Fibroblast of villous mesenchyme (primary cell): ENCODE results near the gene HECW1. TPM values are rescaled to one million over a fixed set of nuclear protein-coding genes. Genes with fewer than 3 reads are reported as not detected.
A peak's percentile ranks its signal among the peaks of the same experiment; 100 is the strongest.
"Not testable (repeated sequence)": the region's sequence is repeated elsewhere in the genome, so short reads cannot be mapped to it uniquely, and the experiment has no call there.

Experiments used
- DNase-seq: peaks from one replicate; pipeline ENCODE4 v3.0.0-alpha.2; 2010; ENCODE audit warnings: low read depth
- H3K4me3 ChIP-seq: 2 replicates; pipeline ENCODE4 v1.5.1; 2011; ENCODE audit warnings: low read depth, mild to moderate bottlenecking, low read length
- total RNA-seq: library from RNA; depleted of rRNA; stranded (reverse); fragments of >200 nt; gene quantifications from 2 replicates; pipeline ENCODE4 v1.2.3, GENCODE V29; 2012
- TF ChIP-seq, protein P1 (sequence below): IDR thresholded peaks from 2 replicates; pipeline ENCODE4 v1.5.1; 2012; ENCODE audit warnings: low read depth, mild to moderate bottlenecking, low read length; ENCODE audit not compliant: insufficient read depth

Gene HECW1
- total RNA-seq, 1 donor, result 1.7 TPM

DNA sequence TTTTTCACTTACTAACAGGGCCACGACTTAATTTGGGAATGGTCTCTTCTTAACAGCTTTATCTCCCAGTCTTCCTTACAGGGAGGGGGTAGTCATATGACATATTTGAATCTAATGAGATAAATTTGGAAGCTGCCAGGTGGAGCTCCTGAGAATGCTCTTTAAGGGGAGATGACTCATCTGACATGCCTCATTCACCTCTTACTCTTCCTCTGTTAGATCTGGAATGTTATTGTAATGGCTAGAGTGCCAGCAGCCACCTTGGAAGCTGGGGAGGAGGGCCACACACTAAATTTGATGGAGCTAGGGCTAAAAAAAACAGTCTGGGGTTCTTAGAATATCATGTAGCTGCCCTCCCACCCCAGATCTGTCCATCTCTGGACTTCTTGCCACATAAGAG is 22.7 kb downstream of the HECW1 start:
- TF ChIP-seq, protein P1, sequence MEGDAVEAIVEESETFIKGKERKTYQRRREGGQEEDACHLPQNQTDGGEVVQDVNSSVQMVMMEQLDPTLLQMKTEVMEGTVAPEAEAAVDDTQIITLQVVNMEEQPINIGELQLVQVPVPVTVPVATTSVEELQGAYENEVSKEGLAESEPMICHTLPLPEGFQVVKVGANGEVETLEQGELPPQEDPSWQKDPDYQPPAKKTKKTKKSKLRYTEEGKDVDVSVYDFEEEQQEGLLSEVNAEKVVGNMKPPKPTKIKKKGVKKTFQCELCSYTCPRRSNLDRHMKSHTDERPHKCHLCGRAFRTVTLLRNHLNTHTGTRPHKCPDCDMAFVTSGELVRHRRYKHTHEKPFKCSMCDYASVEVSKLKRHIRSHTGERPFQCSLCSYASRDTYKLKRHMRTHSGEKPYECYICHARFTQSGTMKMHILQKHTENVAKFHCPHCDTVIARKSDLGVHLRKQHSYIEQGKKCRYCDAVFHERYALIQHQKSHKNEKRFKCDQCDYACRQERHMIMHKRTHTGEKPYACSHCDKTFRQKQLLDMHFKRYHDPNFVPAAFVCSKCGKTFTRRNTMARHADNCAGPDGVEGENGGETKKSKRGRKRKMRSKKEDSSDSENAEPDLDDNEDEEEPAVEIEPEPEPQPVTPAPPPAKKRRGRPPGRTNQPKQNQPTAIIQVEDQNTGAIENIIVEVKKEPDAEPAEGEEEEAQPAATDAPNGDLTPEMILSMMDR, result no peak
- DNase-seq, result no peak
- H3K4me3 ChIP-seq, result no peak overlapping the region

DNA sequence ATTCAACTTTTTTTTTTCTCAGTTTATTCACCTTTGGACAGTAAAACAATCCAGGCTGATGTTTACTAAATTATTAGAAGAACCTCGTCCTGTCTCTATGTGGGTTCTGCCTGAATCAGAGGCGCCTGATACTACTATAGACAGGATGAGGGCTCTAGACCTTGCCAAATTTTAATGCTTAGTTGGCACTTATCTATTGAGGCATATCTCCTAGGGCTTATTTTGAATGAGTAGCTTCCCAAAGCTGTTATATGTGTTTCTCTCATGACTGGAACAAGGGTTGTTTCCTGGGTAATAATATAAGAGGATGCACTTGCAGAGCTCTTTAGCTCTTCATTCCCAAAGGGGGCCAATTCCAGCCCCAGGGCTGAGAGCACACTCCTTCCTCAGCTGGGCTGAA is 23.6 kb downstream of the HECW1 start:
- no peak overlapping the region for H3K4me3 ChIP-seq
- DNase-seq, result no peak
- TF ChIP-seq, protein P1, result no peak

DNA sequence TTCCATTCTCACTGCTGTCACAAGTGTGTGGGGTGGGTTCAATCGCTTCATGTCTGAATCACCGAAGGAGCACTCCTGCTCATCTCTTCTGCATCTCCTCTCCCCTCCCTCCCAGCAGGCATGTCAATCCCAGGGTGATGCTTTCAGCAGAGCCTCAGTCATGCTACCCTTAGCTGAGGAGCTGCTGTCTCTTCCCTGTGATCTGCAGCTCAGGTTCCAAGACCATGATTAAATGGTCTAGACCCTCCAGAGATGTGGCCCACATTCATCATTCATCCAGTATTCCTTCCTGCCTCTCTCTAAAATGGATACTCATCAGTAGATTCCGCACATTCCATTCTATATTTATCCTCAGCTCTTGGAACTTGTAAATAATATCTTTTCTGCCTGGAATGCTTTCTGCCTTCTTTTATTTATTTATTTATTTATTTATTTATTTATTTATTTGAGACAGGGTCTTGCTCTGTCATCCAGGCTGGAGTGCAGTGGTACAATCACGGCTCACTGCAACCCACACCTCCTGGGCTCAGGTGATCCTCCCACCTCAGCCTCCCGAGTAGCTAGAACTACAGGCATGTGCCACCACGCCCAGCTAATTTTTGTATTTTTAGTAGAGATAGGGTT is 24.8 kb downstream of the HECW1 start:
- DNase-seq, H3K4me3 ChIP-seq: not testable (repeated sequence)

DNA sequence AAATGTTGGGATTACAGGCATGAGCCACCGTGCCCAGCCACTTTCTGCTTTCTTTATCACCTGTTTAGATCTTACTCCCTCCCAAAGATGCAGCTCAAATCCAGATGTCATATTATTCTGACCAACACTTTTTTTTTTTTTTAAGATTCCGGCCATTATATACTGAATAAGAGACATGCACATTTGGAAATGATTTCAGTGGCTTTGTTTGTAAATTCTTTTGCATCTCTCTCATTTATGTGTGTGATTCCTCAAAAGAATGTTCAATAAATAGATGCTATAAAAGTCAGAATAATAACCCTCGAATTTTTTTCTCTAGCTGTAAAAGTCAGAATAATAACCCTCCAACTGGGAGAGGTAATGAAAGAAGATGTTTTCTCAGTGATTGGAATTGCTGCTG is 25.4 kb downstream of the HECW1 start:
- H3K4me3 ChIP-seq, result no peak overlapping the region
- TF ChIP-seq, protein P1, result no peak
- DNase-seq, result peak; percentile 67

DNA sequence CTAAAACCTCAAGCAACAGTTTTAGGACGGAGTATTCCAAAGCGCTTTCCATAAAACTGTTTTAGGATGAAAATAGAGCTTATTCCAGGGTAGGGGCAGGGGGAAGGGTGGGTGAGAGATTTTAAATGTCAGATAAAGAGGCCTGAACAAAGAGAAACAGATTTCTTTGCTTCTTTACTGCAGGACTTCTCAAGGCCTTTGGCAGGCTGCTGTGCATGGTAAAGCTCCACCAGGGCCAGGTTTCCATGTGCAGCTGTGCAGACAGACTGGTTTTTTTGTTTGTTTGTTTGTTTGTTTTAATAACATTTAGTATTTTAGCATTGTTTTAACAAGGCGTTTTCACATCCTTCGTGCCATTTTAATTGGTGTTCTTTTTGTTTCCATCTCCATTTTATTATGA is 26.3 kb downstream of the HECW1 start:
- no peak overlapping the region for H3K4me3 ChIP-seq
- TF ChIP-seq, protein P1, result no peak
- DNase-seq, result no peak

DNA sequence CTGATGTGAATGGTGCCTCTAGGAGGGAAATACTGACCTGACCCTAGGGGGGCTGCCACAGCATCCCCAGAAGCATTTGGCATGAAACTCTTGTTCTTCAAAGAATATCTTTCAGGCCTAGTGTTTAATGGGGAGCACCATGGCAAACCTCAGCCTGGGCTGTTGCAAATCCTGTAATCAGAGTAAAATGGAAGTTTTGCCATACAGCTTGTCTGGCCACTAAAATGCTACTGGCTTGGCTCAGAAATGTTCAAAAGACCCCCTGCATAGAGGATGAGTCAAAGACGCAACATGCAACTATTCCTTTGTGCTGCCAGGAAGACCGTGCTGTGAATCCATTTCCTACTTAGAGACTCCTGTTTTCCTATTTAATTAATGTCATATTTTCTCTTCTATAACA is 26.7 kb downstream of the HECW1 start:
- H3K4me3 ChIP-seq, result no peak overlapping the region
- TF ChIP-seq, protein P1, result no peak
- DNase-seq, result no peak

DNA sequence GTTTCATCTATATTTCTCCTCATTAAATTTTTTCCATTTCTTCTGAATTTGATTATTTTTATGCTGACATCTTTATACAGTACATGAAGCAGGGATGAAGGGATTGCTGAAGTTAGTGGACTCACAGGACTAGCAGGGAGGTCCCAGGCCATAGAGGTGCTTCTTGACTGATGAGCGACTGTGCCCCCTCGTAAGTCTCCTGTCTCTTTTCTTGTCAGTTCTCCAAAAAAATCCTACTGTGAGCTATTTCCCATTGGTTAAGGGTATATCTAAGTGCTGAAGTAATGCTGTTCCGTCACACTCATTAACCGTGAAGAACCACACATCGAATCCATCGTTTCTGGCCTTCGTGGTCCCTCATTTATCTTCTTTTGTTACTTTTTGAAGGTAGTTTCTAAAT is 27.7 kb downstream of the HECW1 start:
- no peak overlapping the region for H3K4me3 ChIP-seq
- TF ChIP-seq, protein P1, result no peak
- DNase-seq, result no peak

DNA sequence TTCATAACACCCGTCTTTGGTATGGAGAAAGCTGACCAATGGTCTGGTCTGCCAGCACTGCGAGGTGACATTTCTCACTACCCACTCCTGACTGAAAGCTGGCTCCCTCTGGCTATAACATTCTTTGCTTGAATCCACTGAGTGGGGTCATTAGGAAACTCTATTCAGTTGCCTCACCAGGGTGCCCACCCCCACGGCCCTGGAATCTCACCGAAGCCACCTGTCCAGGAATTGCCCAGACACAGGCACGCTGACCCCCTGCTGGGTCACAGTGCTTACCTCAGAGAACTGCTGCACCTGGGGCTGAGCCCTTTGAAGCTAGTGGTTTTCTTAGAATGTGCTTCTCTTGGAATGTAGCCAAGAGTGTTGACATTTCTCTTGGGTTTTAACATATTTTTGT is 28.6 kb downstream of the HECW1 start:
- TF ChIP-seq, protein P1, result no peak
- H3K4me3 ChIP-seq, result no peak overlapping the region
- no peak for DNase-seq
